ENCODE measurements around the gene NYAP1.
"Not testable (repeated sequence)": the region's sequence is repeated elsewhere in the genome, so short reads cannot be mapped to it uniquely, and the experiment has no call there.

NYAP1 gene

DNA sequence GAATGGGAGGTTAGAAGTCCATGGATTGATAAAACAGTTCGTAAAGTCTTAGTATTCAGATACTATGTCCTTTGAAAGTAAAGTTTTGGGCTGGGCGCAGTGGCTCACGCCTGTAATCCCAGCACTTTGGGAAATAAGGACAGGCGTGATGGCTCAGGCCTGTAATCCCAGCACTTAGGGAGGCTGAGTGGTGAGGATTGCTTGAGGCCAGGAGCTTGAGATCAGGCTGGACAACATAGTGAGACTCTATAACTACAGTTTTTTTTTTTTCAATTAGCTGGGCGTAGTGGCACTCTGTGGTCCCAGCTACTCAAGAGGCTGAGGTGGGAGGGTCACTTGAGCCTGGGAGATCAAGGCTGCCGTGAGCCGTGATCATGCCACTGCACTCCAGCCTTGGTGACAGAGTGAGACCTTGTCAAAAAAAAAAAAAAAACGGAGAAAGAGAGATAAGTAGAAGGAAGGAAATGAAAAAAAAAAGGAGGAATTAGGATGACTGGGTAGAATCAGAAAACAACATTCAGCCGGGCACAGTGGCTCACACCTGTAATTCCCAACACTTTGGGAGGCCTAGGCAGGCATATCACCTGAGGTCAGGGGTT is 29.6 kb downstream of the NYAP1 start:
- DNase-seq (ENCODE audit: low spot score) = no peak

DNA sequence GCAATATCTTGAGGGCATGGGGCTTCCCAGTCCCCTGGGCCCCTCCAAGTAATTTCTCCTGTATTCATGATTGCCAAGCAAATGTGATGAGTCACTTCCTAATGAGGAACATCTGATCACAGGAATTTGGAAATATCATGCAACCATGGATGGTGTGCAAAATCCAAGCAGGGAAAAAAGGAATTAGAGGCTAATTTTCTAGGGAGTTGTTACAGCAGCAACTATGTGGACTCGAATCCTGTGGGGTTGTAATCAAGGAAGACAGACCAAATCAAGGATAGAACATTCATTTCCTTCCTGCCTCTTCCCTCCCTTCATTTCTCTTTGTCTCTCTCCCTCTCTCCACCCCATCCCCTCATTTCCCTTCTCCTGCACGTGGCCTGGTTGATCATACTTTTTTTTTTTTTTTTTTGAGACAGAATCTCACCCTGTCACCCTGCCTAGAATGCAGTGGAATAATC is 31.4 kb downstream of the NYAP1 start:
- DNase-seq (ENCODE audit: low spot score) = no peak

DNA sequence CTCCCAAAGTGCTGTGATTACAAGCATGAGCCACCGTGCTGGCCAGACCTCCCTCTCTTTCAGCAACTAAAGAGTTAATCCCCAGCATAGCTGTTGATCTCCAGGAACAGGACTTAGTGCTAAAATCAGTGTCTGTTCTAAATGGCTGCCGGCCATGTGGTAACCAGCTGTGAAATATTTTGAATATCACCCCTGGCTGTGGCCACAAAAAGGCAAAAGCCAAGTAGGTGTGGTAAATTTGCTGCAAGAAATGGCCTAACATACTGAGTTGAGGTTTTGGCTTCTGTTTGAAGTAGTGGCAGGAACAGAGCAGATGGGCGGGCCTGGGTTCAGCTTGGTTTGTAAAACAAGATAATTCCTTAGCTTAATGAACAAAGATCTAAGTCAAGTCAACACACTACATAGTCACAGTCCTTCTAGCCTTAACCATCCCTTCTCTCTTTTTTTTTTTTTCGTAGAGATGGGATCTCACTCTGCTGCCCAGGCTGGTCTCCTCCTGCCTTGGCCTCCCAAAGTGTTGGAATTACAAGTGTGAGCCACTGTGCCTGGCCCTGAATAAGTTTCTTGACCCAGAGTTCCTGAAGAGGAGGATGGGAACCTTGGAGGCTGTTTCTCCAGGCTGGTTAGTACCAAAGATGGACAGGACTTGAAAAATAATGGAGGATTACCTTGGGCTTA is 32.5 kb downstream of the NYAP1 start:
- DNase-seq (ENCODE audit: low spot score) = no peak

DNA sequence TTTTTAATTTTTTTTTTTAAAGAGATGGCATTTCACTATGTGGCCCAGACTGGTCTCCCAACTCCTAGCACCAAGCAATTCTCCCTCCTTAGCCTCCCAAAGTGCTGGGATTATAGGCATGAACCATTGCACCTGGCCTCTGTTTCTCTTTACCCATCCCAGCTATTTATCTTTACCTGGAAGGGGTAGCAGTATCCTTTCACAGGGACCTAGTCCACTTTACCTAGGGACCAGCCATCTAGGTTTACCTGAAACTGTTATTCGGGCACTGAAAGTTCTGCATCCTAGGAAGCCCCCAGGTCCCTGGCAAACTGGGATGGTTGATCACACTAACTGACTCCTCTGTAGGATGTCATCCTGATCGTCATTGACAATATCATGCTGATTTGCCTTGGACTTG is 33.6 kb downstream of the NYAP1 start:
- no peak for DNase-seq (ENCODE audit: low spot score)

DNA sequence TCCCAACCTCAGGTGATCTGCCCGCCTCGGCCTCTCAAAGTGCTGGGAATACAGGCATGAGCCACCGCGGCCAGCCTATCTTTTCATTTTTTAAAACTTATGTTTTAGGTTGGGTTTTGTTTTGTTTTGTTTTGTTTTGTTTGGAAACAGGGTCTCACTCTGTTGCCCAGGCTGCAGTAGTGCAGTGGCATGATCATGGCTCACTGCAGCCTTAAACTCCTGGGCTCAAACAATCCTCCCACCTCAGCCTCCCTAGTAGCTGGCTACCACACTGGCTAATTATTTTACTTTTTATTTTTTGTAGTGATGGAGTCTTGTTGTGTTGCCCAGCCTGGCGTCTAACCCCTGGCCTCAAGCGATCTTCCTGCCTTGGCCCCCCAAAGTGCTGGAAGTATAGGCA is 35.9 kb downstream of the NYAP1 start:
- no peak for DNase-seq (ENCODE audit: low spot score)

GRCh38 chr7:100520138-100520537 is 36.4 kb downstream of the NYAP1 start:
- no peak for DNase-seq (ENCODE audit: low spot score)

- no peak for DNase-seq (ENCODE audit: low spot score)
Observed at GRCh38 chr7:100521076-100521475, 37.3 kb downstream of the NYAP1 start.

GRCh38 chr7:100521909-100522593 is 38.3 kb downstream of the NYAP1 start:
- DNase-seq (ENCODE audit: low spot score) = not testable (repeated sequence)

GRCh38 chr7:100523192-100523591 is 39.5 kb downstream of the NYAP1 start:
- DNase-seq (ENCODE audit: low spot score) = not testable (repeated sequence)

GRCh38 chr7:100528108-100528866 is 44.6 kb downstream of the NYAP1 start:
- not testable (repeated sequence) for DNase-seq (ENCODE audit: low spot score)

DNA sequence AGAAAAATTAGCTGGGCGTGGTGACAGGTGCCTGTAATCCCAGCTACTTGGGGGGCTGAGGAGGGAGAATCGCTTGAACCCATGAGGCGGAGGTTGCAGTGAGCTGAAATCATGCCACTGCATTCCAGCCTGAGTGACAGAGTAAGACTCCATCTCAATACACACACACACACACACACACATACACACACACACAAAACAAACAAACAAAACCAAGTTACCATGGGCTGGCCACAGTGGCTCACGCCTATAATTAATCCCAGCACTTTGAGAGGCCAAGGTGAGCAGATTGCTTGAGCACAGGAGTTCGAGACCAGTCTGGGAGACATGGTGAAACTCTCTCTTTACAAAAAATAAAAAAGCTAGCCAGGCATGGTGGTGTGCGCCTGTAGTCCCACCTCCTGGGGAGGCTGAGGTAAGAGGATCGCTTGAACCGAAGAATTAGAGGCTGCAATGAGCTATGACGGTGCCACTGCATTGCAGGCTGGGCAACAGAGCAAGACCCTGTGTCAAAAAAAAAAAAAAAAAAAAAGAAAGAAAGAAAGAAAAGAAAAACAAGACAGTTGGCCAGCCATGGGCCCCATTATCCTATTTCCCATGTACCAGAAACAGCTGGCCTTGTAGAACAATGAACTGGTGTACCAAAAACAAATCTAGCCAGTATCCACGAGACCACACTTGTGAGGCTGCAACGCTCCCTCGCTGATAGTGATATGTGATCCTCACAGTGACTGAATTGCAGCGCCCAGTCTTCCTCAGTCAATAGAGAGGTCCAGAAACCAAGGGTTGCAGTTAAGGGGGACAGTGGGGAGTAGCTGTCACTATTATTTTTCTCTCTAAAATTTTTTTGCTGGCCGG is 48.7 kb downstream of the NYAP1 start:
- DNase-seq (ENCODE audit: low spot score) = no peak

- DNase-seq (ENCODE audit: low spot score) = not testable (repeated sequence)
Observed at GRCh38 chr7:100535982-100536381, 52.3 kb downstream of the NYAP1 start.

DNA sequence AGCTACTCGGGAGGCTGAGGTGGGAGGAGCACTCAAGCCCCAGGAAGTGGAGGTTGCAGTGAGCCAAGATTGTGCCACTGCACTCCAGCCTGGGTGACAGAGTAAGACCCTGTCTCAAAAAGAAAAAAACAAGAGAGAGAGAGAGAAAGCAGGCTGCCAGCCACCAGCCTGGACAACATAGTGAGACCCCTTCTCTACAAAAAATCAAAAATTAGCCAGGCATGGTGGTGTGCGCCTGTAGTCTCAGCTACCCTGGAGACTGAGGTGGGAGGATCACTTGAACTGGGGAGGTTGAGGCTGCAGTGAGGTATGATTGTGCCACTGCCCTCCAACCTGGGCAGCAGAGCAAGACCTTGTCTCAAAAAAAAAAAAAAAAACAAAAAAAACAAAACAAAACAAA is 53.0 kb downstream of the NYAP1 start:
- DNase-seq (ENCODE audit: low spot score) = not testable (repeated sequence)

DNA sequence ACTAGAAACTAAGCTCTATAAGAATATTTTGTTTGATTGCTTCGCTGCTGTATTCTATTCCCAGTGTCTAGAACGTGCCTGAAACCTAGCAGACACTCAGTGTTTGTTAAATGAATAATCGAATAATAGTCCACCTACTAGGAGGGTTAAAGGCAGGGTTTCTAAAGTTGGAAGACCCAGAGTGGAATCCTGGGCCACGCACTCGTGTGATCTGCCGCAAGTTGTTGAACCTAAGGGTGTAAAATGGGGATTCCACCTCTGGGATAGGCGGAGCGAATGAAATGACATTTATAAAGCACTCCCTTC is 54.6 kb downstream of the NYAP1 start:
- DNase-seq (ENCODE audit: low spot score) = no peak

DNA sequence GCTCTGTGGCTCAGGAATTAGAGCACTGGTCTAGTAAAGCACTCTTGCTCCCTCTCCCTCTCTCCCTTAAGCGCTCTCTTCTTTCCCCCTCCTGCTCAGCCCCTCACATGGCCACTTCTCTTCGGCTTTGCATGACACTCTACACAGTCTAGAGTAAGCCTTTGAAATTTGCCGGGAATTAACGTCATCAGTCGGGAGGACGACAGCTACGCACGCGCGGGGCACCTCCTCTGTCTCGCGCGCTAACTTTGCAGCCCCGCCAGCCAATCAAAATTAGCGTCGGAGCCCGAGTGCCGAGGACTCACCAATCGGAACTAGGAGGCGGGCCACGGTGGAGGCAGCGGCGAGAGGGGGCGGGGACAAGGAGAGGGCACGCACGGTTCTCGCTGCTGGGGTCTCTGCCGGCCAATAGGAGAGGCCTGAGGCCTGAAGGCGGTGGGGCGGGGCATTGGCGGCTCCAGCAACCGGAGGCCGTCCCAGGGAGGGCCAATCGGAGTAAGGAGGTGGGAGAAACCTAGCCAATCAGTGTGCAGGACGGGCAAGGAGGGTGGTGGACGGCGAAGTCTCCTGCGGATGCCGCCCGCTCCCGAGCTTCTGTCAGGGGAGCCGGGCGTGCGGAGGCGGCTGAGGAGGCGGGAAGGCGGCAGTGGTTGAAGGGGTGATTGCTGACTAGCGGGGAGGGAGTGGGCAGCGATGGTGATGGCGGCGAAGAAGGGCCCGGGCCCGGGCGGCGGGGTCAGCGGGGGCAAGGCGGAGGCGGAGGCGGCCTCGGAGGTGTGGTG is 55.1 kb downstream of the NYAP1 start, which contains the start of gene AGFG2:
Gene AGFG2 (plus strand): TSS at position 550 of the 782 bp plus-strand sequence. CDS start 144 bp downstream, at position 694.
- peak; percentile 99 for DNase-seq (ENCODE audit: low spot score)

- no peak for DNase-seq (ENCODE audit: low spot score)
Observed at GRCh38 chr7:100539436-100540006, 55.8 kb downstream of the NYAP1 start.

DNA sequence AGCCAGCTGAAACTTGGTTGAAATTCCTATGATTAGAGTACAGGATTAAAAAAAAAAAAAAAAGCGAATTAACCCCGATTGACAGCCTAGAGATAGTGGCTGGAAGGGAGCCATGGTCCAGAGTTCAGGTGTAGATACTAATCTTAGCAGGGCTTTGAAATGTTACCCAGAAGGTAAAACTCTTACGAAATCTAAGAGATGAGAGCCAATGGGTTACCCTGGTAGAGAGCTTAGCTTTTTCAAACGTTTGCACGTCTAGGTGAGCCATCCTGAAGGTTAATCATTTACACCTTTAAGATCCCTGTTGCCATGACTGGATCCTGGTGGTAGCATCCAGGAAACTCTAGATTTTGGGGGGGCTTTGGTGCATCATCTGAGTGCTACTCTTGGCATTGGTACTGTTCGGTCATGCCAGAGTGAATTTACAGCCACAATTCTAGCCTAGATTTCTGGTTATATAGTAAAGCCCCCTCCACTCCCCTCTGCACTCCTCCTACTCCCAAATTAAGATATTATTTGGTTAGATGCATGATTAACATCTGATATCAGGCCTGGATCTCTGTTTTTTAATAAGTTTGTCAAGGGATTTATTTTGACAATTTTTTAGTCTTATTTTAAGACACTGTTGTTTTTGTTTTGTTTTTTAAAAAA is 56.5 kb downstream of the NYAP1 start:
- no peak for DNase-seq (ENCODE audit: low spot score)

DNA sequence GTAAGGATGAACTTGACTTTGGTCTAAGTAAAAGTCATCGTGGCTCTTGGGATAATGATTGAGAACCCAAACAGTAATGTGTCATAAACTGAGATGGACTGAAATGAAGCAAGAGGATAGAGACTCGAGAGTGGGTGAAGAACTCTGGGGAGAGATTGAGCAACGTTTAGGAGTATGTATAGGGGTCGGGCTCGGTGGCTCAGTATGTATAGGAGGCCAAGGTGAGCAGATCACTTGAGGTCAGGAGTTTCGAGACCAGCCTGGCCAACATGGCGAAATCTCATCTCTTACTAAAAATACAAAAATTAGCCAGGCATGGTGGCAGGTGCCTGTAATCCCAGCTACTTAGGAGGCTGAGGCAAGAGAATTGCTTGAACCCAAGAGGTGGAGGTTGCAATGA is 57.6 kb downstream of the NYAP1 start:
- DNase-seq (ENCODE audit: low spot score) = not testable (repeated sequence)

GRCh38 chr7:100543586-100543985 is 59.9 kb downstream of the NYAP1 start:
- no peak for DNase-seq (ENCODE audit: low spot score)

- DNase-seq (ENCODE audit: low spot score) = no peak
Observed at GRCh38 chr7:100544386-100544785, 60.7 kb downstream of the NYAP1 start.
